ENCODE data around the gene TKFC. TPM values are rescaled to one million over a fixed set of nuclear protein-coding genes. Genes with fewer than 3 reads are reported as not detected.

The TKFC gene
- total and polyA plus RNA-seq, 9 of the 15 experiments (the other 6 are each of a cell fraction or from before 2014, with no cell fraction given) = 2.0 to 61.7 (median 28.5) TPM

DNA sequence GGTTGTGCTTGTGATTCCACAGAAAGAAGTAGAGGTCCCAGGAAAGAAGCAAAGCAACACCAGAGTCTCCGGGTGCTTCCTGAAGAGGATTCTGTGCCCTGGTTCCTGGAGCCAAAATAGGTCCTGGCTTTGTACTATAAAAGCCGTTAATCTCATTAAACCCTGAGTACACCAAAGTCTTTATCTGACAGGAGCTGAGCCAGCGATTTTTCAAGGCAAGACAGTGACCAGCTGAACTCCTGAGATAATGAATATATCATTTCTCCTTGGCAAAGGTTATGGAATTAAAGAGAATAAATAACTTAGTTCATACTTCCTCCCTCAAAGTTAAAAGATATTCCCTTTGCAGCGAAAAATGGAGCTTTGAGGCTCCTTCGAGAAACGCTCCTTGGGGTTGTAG lies 34.4 kb downstream of the TKFC start (continued):
- TF ChIP-seq ZNF263 (CRISPR knock-in tag; IDR thresholded peaks at IDR 0.05; ENCODE audit: borderline replicate concordance) (no peak), ZNF24 (IDR thresholded peaks at IDR 0.05) (no peak), ZNF274 (IDR thresholded peaks at IDR 0.05; ENCODE audit: borderline replicate concordance, low read depth, low read length) (no peak), KHSRP (IDR thresholded peaks at IDR 0.05) (0 out of 2 replicates have a peak, but pooled peaks have one; percentile 10), ZSCAN29 (IDR thresholded peaks at IDR 0.05) (no peak), ZNF3 (CRISPR knock-in tag; IDR thresholded peaks at IDR 0.05) (no peak), RFX1 (IDR thresholded peaks at IDR 0.05) (no peak), FOXK2 (conservative IDR thresholded peaks at IDR 0.05 in 1 of 2, IDR thresholded peaks at IDR 0.05 in 1 of 2; ENCODE audit: low read depth in 2 of 2) (no peak), POLR2G (IDR thresholded peaks at IDR 0.05; ENCODE audit: low read depth, low read length) (no peak), ZNF282 (CRISPR knock-in tag; IDR thresholded peaks at IDR 0.05) (no peak), HNRNPUL1 (IDR thresholded peaks at IDR 0.05; ENCODE audit: low read length) (no peak), HDGF (IDR thresholded peaks at IDR 0.05) (no peak)
- TF ChIP-seq, protein P1, sequence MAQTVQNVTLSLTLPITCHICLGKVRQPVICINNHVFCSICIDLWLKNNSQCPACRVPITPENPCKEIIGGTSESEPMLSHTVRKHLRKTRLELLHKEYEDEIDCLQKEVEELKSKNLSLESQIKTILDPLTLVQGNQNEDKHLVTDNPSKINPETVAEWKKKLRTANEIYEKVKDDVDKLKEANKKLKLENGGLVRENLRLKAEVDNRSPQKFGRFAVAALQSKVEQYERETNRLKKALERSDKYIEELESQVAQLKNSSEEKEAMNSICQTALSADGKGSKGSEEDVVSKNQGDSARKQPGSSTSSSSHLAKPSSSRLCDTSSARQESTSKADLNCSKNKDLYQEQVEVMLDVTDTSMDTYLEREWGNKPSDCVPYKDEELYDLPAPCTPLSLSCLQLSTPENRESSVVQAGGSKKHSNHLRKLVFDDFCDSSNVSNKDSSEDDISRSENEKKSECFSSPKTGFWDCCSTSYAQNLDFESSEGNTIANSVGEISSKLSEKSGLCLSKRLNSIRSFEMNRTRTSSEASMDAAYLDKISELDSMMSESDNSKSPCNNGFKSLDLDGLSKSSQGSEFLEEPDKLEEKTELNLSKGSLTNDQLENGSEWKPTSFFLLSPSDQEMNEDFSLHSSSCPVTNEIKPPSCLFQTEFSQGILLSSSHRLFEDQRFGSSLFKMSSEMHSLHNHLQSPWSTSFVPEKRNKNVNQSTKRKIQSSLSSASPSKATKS (CRISPR knock-in tag; IDR thresholded peaks at IDR 0.05) = no peak
- TF ChIP-seq, protein P2, sequence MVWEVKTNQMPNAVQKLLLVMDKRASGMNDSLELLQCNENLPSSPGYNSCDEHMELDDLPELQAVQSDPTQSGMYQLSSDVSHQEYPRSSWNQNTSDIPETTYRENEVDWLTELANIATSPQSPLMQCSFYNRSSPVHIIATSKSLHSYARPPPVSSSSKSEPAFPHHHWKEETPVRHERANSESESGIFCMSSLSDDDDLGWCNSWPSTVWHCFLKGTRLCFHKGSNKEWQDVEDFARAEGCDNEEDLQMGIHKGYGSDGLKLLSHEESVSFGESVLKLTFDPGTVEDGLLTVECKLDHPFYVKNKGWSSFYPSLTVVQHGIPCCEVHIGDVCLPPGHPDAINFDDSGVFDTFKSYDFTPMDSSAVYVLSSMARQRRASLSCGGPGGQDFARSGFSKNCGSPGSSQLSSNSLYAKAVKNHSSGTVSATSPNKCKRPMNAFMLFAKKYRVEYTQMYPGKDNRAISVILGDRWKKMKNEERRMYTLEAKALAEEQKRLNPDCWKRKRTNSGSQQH (CRISPR knock-in tag; IDR thresholded peaks at IDR 0.05) = no peak
- TF ChIP-seq, protein P3, sequence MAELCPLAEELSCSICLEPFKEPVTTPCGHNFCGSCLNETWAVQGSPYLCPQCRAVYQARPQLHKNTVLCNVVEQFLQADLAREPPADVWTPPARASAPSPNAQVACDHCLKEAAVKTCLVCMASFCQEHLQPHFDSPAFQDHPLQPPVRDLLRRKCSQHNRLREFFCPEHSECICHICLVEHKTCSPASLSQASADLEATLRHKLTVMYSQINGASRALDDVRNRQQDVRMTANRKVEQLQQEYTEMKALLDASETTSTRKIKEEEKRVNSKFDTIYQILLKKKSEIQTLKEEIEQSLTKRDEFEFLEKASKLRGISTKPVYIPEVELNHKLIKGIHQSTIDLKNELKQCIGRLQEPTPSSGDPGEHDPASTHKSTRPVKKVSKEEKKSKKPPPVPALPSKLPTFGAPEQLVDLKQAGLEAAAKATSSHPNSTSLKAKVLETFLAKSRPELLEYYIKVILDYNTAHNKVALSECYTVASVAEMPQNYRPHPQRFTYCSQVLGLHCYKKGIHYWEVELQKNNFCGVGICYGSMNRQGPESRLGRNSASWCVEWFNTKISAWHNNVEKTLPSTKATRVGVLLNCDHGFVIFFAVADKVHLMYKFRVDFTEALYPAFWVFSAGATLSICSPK (IDR thresholded peaks at IDR 0.05; ENCODE audit: borderline replicate concordance) = no peak
- TF ChIP-seq, protein P4, sequence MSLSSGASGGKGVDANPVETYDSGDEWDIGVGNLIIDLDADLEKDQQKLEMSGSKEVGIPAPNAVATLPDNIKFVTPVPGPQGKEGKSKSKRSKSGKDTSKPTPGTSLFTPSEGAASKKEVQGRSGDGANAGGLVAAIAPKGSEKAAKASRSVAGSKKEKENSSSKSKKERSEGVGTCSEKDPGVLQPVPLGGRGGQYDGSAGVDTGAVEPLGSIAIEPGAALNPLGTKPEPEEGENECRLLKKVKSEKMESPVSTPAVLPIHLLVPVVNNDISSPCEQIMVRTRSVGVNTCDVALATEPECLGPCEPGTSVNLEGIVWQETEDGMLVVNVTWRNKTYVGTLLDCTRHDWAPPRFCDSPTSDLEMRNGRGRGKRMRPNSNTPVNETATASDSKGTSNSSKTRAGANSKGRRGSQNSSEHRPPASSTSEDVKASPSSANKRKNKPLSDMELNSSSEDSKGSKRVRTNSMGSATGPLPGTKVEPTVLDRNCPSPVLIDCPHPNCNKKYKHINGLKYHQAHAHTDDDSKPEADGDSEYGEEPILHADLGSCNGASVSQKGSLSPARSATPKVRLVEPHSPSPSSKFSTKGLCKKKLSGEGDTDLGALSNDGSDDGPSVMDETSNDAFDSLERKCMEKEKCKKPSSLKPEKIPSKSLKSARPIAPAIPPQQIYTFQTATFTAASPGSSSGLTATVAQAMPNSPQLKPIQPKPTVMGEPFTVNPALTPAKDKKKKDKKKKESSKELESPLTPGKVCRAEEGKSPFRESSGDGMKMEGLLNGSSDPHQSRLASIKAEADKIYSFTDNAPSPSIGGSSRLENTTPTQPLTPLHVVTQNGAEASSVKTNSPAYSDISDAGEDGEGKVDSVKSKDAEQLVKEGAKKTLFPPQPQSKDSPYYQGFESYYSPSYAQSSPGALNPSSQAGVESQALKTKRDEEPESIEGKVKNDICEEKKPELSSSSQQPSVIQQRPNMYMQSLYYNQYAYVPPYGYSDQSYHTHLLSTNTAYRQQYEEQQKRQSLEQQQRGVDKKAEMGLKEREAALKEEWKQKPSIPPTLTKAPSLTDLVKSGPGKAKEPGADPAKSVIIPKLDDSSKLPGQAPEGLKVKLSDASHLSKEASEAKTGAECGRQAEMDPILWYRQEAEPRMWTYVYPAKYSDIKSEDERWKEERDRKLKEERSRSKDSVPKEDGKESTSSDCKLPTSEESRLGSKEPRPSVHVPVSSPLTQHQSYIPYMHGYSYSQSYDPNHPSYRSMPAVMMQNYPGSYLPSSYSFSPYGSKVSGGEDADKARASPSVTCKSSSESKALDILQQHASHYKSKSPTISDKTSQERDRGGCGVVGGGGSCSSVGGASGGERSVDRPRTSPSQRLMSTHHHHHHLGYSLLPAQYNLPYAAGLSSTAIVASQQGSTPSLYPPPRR (CRISPR knock-in tag; IDR thresholded peaks at IDR 0.05; ENCODE audit: borderline replicate concordance) = no peak
- TF ChIP-seq, protein P5, sequence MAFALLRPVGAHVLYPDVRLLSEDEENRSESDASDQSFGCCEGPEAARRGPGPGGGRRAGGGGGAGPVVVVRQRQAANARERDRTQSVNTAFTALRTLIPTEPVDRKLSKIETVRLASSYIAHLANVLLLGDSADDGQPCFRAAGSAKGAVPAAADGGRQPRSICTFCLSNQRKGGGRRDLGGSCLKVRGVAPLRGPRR (CRISPR knock-in tag; IDR thresholded peaks at IDR 0.05) = no peak

All from K562 (cell line).